HepG2 (cell line): ENCODE results near the gene ACOT2. TPM values are rescaled to one million over a fixed set of nuclear protein-coding genes. Genes with fewer than 3 reads are reported as not detected.

ENCODE experiments used
- ATAC-seq: fragments of 200-7000 bp; cut with Tn5 transposase; 3 replicates; pipeline ENCODE4 v1.9.1; 2020; ENCODE audit warnings: mild to moderate bottlenecking, moderate library complexity
- BruUV-seq: library from RNA; stranded (reverse); fragments of 400-500 nt; replicated peaks from 2 replicates; lab custom pipeline; 2021; lab: Mats Ljungman, UMichigan
- CTCF ChIA-PET: fragments of 300-600 bp; formaldehyde crosslinking; extraction: SDS; loops from one replicate; lab custom pipeline; 2021; ENCODE audit warnings: low total read pairs, inconsistent platforms, low intra/inter-chr PET ratio; lab: Yijun Ruan, JAX
- POLR2A ChIA-PET: fragments of 350-600 bp; sonication (Branson Sonifier 250); formaldehyde crosslinking; loops from one replicate; lab custom pipeline; 2020; ENCODE audit warnings: antibody characterized with exemption, inconsistent platforms; lab: Yijun Ruan, JAX
- DNase-seq: peaks from one replicate; pipeline ENCODE4 v3.0.0-alpha.2; 2015; ENCODE audit warnings: low spot score
- FAIRE-seq: peaks from 3 replicates; lab custom pipeline; 2011; peaks lifted over from hg19 to GRCh38; lab: Jason Lieb, UNC
- H2AFZ ChIP-seq: one replicate; pipeline ENCODE4 v1.6.1; 2011; ENCODE audit warnings: low read length, inconsistent platforms
- H3K27ac ChIP-seq: fragments of 300-600 bp; 3 replicates; pipeline ENCODE4 v1.8.0; 2011; ENCODE audit warnings: mixed run types, mild to moderate bottlenecking, mixed read lengths, low read length, inconsistent platforms; ENCODE audit not compliant: insufficient read depth; ENCODE audit errors: extremely low read length
- H3K27me3 ChIP-seq, 2 experiments: fragments of 200-600 bp in 1 of 2; 2 replicates in 1 of 2; 3 replicates in 1 of 2; pipeline versions ENCODE4 v1.6.0 to v1.8.0; 2011; ENCODE audit warnings: low read length in 2 of 2, mild to moderate bottlenecking in 2 of 2, moderate library complexity in 2 of 2, inconsistent platforms in 1 of 2; ENCODE audit not compliant: insufficient read depth in 2 of 2, control insufficient read depth in 1 of 2
- H3K36me3 ChIP-seq, 2 experiments: fragments of 200-600 bp in 1 of 2; replicated peaks in 1 of 2; 2 replicates in 1 of 2; 3 replicates in 1 of 2; pipeline versions ENCODE4 v1.5.1 to v1.8.0; 2011; ENCODE audit warnings: low read length in 2 of 2, inconsistent platforms in 1 of 2; ENCODE audit not compliant: insufficient read depth in 2 of 2, control insufficient read depth in 1 of 2
- H3K4me1 ChIP-seq: 2 replicates; pipeline ENCODE4 v1.5.1; 2012; ENCODE audit warnings: low read length, inconsistent platforms; ENCODE audit not compliant: insufficient read depth
- H3K4me2 ChIP-seq: 2 replicates; pipeline ENCODE4 v1.6.0; 2011; ENCODE audit warnings: low read depth, low read length, inconsistent platforms
- H3K4me3 ChIP-seq, 3 experiments: fragments of 200-600 bp in 1 of 3; sonication (generic), shearing (Covaris generic) in 1 of 3; replicated peaks in 1 of 3; 2 replicates each; pipeline ENCODE4 v1.5.1; 2011 to 2016; ENCODE audit warnings: low read length in 3 of 3, inconsistent platforms in 2 of 3, low read depth in 2 of 3, mild to moderate bottlenecking in 2 of 3, control low read depth in 1 of 3, mixed read lengths in 1 of 3; ENCODE audit not compliant: insufficient read depth in 1 of 3
- H3K79me2 ChIP-seq: one replicate; pipeline ENCODE4 v1.6.1; 2011; ENCODE audit warnings: low read length, inconsistent platforms; ENCODE audit not compliant: insufficient read depth
- H3K9ac ChIP-seq: 2 replicates; pipeline ENCODE4 v1.6.0; 2011; ENCODE audit warnings: mild to moderate bottlenecking, low read depth, low read length, inconsistent platforms; ENCODE audit not compliant: insufficient read depth
- H3K9me3 ChIP-seq: 2 replicates; pipeline ENCODE4 v1.5.1; 2012; ENCODE audit warnings: mild to moderate bottlenecking, low read length
- H4K20me1 ChIP-seq: 2 replicates; pipeline ENCODE4 v1.6.0; 2011; ENCODE audit warnings: inconsistent platforms, mild to moderate bottlenecking, low read length, moderate library complexity; ENCODE audit not compliant: insufficient read depth
- MAFF ChIP-seq: IDR thresholded peaks from 2 replicates; pipeline ENCODE4 v1.6.1; 2011; ENCODE audit warnings: low read depth, low read length, improper control_type of control experiment
- MAFK ChIP-seq, 2 experiments: IDR thresholded peaks in 1 of 2; conservative IDR thresholded peaks in 1 of 2; 2 replicates each; pipeline ENCODE4 v1.6.1; 2011; ENCODE audit warnings: improper control_type of control experiment in 2 of 2, low read length in 2 of 2
- MBD4 ChIP-seq: IDR thresholded peaks from 2 replicates; pipeline ENCODE4 v1.6.1; 2012; ENCODE audit warnings: low read length, inconsistent platforms, borderline replicate concordance
- NFYB ChIP-seq: sonication (generic); formaldehyde crosslinking; IDR thresholded peaks from 2 replicates; pipeline ENCODE4 v1.4.0; 2020; ENCODE audit warnings: missing genetic modification reagents
- NFYC ChIP-seq: IDR thresholded peaks from 2 replicates; pipeline ENCODE4 v1.6.1; 2016; ENCODE audit warnings: missing genetic modification reagents, missing compliant biosample characterization
- SRF ChIP-seq: IDR thresholded peaks from 2 replicates; pipeline ENCODE4 v1.6.1; 2011; ENCODE audit warnings: mild to moderate bottlenecking, low read depth, low read length, moderate library complexity
- WGBS: methylation state at CpG from one replicate; pipeline ENCODE4 v1.1.6; 2017; ENCODE audit warnings: low lambda C conversion rate; 5-methylcytosine and 5-hydroxymethylcytosine counted together
- in situ Hi-C: cut with HindIII; loops from 2 replicates; pipeline ENCODE4 v1.10.0; 2017; ENCODE audit warnings: low pct_unique_long_range_greater_than_20kb; ENCODE audit not compliant: extremely low pct_ligation_motif_present
- intact Hi-C: fragments of 100-400 bp; cut with micrococcal nuclease; formaldehyde crosslinking; loops from one replicate; pipeline ENCODE4 v1.10.0; 2022; ENCODE audit not compliant: unreplicated experiment
- polyA plus RNA-seq, 8 experiments: library from polyadenylated mRNA; depleted of rRNA in 3 of 8; stranded (reverse) in 7 of 8; unstranded in 1 of 8; fragments of >200 nt; fragmentation: Illumina TruSeq in 4 of 8; extraction: Trizol in 4 of 8; gene quantifications; 2 replicates each; pipeline versions ENCODE4 v1.2.1 to v1.2.3, GENCODE V29; 2011 to 2016; ENCODE audit warnings: low read depth in 4 of 8, missing spikeins in 1 of 8, mixed read lengths in 1 of 8; ENCODE audit not compliant: insufficient read depth in 1 of 8
- total RNA-seq, 5 experiments: library from RNA; depleted of rRNA; stranded (reverse); fragments of >200 nt; fragmentation: Illumina TruSeq; extraction: Trizol; gene quantifications; 2 replicates each; pipeline ENCODE4 v1.2.3, GENCODE V29; 2016; ENCODE audit warnings: low read depth in 1 of 5
- TF ChIP-seq, protein P1 (sequence below): sonication (generic); formaldehyde crosslinking; IDR thresholded peaks from one replicate; pipeline ENCODE4 v1.5.1; 2020; ENCODE audit warnings: mild to moderate bottlenecking, missing genetic modification reagents; ENCODE audit errors: not compliant biosample characterization

ACOT2 gene
- total and polyA plus RNA-seq, 2 of the 13 experiments (the other 11 are each of a cell fraction or from before 2014, with no cell fraction given) = 60.0 to 110 TPM

GRCh38 chr14:73567358-73567757 is 1.7 kb upstream of the ACOT2 start:
- intact Hi-C loops (loop anchor here (10.0 kb wide), 1 partner anchor 53 kb away; no protein-coding TSS in a partner anchor), in situ Hi-C loops (no loop called here)
- FAIRE-seq = no peak
- Histone ChIP-seq H3K9me3 (no peaks in the 10 kb centered on the region), H3K4me1 (peaks cover 31% of the 10 kb centered on the region), H3K4me3 (peak overlapping the region; percentile 63 to 76 (median 74); a peak in 5 of 6 replicates), H3K27ac (peak overlapping the region; percentile 97), H3K9ac (peak overlapping the region; percentile 92), H3K27me3 (no peaks in the 10 kb centered on the region), H4K20me1 (0 out of 2 replicates have a peak, but pooled peaks cover 3% of the 10 kb centered on the region), H2AFZ (no peak overlapping the region), H3K36me3 (no peaks in the 10 kb centered on the region), H3K4me2 (peak overlapping the region; percentile 86), H3K79me2 (peaks cover 27% of the 10 kb centered on the region)
- ChIA-PET CTCF (no interaction called here), POLR2A (interaction anchor here (1.3 to 6.4 kb wide), 3 partner anchors 30 to 319 kb away, joined by 3 to 108 read pairs (median 28); partner anchors contain the start of genes ACOT1, ACOT6 and ZNF410)
- TF ChIP-seq MAFK (conservative IDR thresholded peaks at IDR 0.05 in 1 of 2, IDR thresholded peaks at IDR 0.05 in 1 of 2; ENCODE audit: low read length in 2 of 2) (0 out of 4 replicates have a peak, but pooled peaks of 1 of the 2 experiments have one; percentile 9), SRF (peak; percentile 82; the same call in 1 of the 2 replicates), NFYB (CRISPR knock-in tag) (peak; percentile 45), MAFF (no peak), MBD4 (no peak), NFYC (0 out of 2 replicates have a peak, but pooled peaks have one; percentile 30)
- TF ChIP-seq, protein P1, sequence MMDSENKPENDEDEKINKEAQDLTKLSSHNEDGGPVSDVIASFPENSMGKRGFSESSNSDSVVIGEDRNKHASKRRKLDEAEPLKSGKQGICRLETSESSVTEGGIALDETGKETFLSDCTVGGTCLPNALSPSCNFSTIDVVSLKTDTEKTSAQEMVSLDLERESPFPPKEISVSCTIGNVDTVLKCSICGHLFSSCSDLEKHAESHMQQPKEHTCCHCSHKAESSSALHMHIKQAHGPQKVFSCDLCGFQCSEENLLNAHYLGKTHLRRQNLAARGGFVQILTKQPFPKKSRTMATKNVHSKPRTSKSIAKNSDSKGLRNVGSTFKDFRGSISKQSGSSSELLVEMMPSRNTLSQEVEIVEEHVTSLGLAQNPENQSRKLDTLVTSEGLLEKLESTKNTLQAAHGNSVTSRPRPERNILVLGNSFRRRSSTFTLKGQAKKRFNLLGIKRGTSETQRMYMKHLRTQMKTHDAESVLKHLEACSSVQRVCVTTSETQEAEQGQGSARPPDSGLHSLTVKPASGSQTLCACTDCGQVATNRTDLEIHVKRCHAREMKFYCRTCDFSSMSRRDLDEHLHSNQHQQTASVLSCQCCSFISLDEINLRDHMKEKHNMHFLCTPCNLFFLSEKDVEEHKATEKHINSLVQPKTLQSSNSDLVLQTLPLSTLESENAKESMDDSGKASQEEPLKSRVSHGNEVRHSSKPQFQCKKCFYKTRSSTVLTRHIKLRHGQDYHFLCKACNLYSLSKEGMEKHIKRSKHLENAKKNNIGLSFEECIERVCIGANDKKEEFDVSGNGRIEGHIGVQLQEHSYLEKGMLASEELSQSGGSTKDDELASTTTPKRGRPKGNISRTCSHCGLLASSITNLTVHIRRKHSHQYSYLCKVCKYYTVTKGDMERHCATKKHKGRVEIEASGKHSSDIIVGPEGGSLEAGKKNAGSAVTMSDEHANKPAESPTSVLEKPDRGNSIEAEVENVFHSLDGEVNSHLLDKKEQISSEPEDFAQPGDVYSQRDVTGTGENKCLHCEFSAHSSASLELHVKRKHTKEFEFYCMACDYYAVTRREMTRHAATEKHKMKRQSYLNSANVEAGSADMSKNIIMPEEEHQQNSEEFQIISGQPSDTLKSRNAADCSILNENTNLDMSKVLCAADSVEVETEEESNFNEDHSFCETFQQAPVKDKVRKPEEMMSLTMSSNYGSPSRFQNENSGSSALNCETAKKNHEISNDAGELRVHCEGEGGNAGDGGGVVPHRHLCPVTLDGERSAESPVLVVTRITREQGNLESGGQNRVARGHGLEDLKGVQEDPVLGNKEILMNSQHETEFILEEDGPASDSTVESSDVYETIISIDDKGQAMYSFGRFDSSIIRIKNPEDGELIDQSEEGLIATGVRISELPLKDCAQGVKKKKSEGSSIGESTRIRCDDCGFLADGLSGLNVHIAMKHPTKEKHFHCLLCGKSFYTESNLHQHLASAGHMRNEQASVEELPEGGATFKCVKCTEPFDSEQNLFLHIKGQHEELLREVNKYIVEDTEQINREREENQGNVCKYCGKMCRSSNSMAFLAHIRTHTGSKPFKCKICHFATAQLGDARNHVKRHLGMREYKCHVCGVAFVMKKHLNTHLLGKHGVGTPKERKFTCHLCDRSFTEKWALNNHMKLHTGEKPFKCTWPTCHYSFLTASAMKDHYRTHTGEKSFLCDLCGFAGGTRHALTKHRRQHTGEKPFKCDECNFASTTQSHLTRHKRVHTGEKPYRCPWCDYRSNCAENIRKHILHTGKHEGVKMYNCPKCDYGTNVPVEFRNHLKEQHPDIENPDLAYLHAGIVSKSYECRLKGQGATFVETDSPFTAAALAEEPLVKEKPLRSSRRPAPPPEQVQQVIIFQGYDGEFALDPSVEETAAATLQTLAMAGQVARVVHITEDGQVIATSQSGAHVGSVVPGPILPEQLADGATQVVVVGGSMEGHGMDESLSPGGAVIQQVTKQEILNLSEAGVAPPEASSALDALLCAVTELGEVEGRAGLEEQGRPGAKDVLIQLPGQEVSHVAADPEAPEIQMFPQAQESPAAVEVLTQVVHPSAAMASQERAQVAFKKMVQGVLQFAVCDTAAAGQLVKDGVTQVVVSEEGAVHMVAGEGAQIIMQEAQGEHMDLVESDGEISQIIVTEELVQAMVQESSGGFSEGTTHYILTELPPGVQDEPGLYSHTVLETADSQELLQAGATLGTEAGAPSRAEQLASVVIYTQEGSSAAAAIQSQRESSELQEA (CRISPR knock-in tag) = no peak
- 81% methylated on average over 7 of the region's 7 CpGs for WGBS
- peak; percentile 7 for DNase-seq
- no peak for ATAC-seq
- no TSS peak for BruUV-seq
